HG03342 (cell line): ENCODE results near the gene PRXL2B.
"Not testable (repeated sequence)": the region's sequence is repeated elsewhere in the genome, so short reads cannot be mapped to it uniquely, and the experiment has no call there.

Experiments used
- ATAC-seq: cut with Tn5 transposase; IDR thresholded peaks from one replicate; pipeline ENCODE4 v1.9.1; 2021; ENCODE audit warnings: mild to moderate bottlenecking, moderate library complexity; ENCODE audit not compliant: unreplicated experiment

The PRXL2B gene

GRCh38 chr1:2550309-2550861 is 36.2 kb upstream of the PRXL2B start:
- not testable (repeated sequence) for ATAC-seq

GRCh38 chr1:2551544-2551943 is 35.0 kb upstream of the PRXL2B start:
- not testable (repeated sequence) for ATAC-seq

GRCh38 chr1:2552189-2552588 is 34.4 kb upstream of the PRXL2B start:
- no peak for ATAC-seq

- not testable (repeated sequence) for ATAC-seq
These were observed 33.5 kb upstream of the PRXL2B start for GRCh38 chr1:2553076-2553475.

- ATAC-seq = no peak
These were observed 32.5 kb upstream of the PRXL2B start for GRCh38 chr1:2553871-2554620.

- ATAC-seq = no peak
These were observed 31.8 kb upstream of the PRXL2B start for GRCh38 chr1:2554621-2555387.

GRCh38 chr1:2555634-2556276 is 30.8 kb upstream of the PRXL2B start:
- peak; percentile 30 for ATAC-seq

GRCh38 chr1:2556277-2556677 is 30.3 kb upstream of the PRXL2B start, which contains the start of gene TNFRSF14:
Gene TNFRSF14 (plus strand): TSS chr1:2556371. CDS start chr1:2556665, 294 bp downstream.
- ATAC-seq = peak; percentile 47

- peak; percentile 14 for ATAC-seq
These were observed 29.7 kb upstream of the PRXL2B start for GRCh38 chr1:2556678-2557481.

- ATAC-seq = no peak
These were observed 28.8 kb upstream of the PRXL2B start for GRCh38 chr1:2557482-2558400.

GRCh38 chr1:2558420-2558819 is 28.2 kb upstream of the PRXL2B start:
- ATAC-seq = no peak

GRCh38 chr1:2558861-2559260 is 27.7 kb upstream of the PRXL2B start:
- ATAC-seq = no peak

GRCh38 chr1:2559509-2560298 is 26.9 kb upstream of the PRXL2B start:
- no peak for ATAC-seq

GRCh38 chr1:2560299-2561073 is 26.1 kb upstream of the PRXL2B start:
- ATAC-seq = no peak

GRCh38 chr1:2561446-2561845 is 25.1 kb upstream of the PRXL2B start:
- ATAC-seq = no peak

GRCh38 chr1:2561898-2562895 is 24.4 kb upstream of the PRXL2B start:
- ATAC-seq = no peak

GRCh38 chr1:2563205-2563604 is 23.4 kb upstream of the PRXL2B start:
- ATAC-seq = no peak
